Thoracic aorta (tissue), 2 donors: ENCODE results near the gene PNCK. TPM values are rescaled to one million over a fixed set of nuclear protein-coding genes. Genes with fewer than 3 reads are reported as not detected.

Source experiments
- ATAC-seq: fragments of 150-250 bp; one replicate; pipeline ENCODE4 v1.8.0; 2017; ENCODE audit warnings: low read depth; ENCODE audit not compliant: insufficient number of reproducible peaks, low FRiP score
- DNase-seq: peaks from one replicate; pipeline ENCODE4 v3.0.0-alpha.2; 2020; ENCODE audit warnings: low spot score
- H3K27ac ChIP-seq, 2 donors: fragments of 200-600 bp; sonication (generic); 1 replicate in 1 of 2; 2 replicates in 1 of 2; pipeline ENCODE4 v1.5.1; 2016; ENCODE audit warnings: mild to moderate bottlenecking in 2 of 2, moderate library complexity in 2 of 2
- H3K27me3 ChIP-seq: fragments of 200-600 bp; sonication (generic); replicated peaks from 2 replicates; pipeline ENCODE4 v1.6.0; 2016; ENCODE audit warnings: mild to moderate bottlenecking; ENCODE audit not compliant: insufficient read depth
- H3K36me3 ChIP-seq: fragments of 200-600 bp; sonication (generic); one replicate; pipeline ENCODE4 v1.5.1; 2016
- H3K4me1 ChIP-seq, 2 donors: fragments of 200-600 bp; sonication (generic); 1 replicate in 1 of 2; 2 replicates in 1 of 2; pipeline versions ENCODE4 v1.5.1 to v1.6.0; 2016; ENCODE audit warnings: low read depth in 2 of 2, mild to moderate bottlenecking in 1 of 2; ENCODE audit not compliant: control insufficient read depth in 1 of 2
- H3K4me3 ChIP-seq: fragments of 200-600 bp; sonication (generic); 2 replicates; pipeline ENCODE4 v1.5.1; 2016; ENCODE audit warnings: mild to moderate bottlenecking
- H3K9me3 ChIP-seq: fragments of 200-600 bp; sonication (generic); 2 replicates; pipeline ENCODE4 v1.5.1; 2016
- total RNA-seq, 2 donors: library from RNA; depleted of rRNA; stranded (reverse); fragments of >200 nt; gene quantifications; one replicate each; pipeline versions ENCODE4 v1.1.0 to v1.2.3, GENCODE V29; 2016
- TF ChIP-seq, protein P1 (sequence below): fragments of 200-600 bp; sonication (generic); IDR thresholded peaks from one replicate; pipeline ENCODE4 v1.5.1; 2019; ENCODE audit warnings: antibody characterized with exemption

The PNCK gene
- total RNA-seq, 2 donors from 2014 or later = 1.2 to 3.2 TPM

DNA sequence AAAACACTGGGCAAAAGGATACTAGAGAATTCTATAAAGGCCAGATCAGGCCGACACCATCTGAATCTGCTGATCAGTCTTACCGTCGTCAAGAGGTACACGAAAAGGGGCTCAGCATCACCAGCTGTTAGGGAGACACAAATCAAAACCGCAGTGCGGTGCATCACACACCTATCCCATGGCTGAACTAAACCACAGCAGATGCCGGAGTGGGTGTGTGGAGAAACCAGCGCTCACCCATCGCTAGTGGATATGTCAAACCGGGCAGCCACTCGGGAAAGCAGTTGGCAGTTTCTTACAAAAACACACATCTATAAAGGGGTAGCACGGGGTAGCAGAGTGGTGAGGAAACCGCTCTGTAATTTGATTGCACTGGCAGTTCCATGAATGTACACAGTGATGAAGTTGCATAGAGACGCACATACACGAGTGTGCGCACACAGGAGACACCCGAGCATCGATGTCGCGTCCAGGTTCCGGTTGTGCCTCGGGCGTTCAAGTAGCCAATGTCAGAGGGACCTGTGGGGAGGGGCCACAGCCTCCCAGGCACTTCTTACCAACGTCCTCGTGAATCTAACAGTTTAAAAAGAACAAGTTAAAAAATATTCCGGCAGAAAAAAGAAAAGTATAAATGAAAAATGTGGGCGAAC is 51.5 kb downstream of the PNCK start:
- H3K27ac ChIP-seq = no peak overlapping the region
- no peaks in the 10 kb centered on the region for H3K4me1 ChIP-seq
- ATAC-seq = no peak
- H3K9me3 ChIP-seq = no peaks in the 10 kb centered on the region
- no peaks in the 10 kb centered on the region for H3K36me3 ChIP-seq
- TF ChIP-seq, protein P1, sequence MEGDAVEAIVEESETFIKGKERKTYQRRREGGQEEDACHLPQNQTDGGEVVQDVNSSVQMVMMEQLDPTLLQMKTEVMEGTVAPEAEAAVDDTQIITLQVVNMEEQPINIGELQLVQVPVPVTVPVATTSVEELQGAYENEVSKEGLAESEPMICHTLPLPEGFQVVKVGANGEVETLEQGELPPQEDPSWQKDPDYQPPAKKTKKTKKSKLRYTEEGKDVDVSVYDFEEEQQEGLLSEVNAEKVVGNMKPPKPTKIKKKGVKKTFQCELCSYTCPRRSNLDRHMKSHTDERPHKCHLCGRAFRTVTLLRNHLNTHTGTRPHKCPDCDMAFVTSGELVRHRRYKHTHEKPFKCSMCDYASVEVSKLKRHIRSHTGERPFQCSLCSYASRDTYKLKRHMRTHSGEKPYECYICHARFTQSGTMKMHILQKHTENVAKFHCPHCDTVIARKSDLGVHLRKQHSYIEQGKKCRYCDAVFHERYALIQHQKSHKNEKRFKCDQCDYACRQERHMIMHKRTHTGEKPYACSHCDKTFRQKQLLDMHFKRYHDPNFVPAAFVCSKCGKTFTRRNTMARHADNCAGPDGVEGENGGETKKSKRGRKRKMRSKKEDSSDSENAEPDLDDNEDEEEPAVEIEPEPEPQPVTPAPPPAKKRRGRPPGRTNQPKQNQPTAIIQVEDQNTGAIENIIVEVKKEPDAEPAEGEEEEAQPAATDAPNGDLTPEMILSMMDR = no peak
- no peaks in the 10 kb centered on the region for H3K27me3 ChIP-seq
- no peak overlapping the region for H3K4me3 ChIP-seq
- no peak for DNase-seq

DNA sequence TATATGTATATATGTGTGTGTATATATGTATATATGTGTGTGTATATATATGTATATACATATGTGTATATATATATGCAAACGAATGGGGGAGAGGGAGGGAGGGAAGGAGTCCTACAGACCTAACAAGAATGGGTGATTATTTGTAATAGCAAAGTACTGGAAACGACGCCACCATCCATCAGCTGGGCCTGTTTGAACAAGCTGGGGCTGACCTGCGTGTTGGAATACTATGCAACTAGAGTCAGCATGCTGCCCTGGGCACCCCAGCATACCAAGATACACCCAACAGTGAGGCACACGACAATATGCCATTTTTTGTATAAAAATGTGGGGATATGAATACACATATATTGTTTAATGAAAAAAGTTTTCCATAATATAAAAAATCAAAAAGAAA is 53.0 kb downstream of the PNCK start:
- no peaks in the 10 kb centered on the region for H3K9me3 ChIP-seq
- TF ChIP-seq, protein P1 = no peak
- H3K27me3 ChIP-seq = no peaks in the 10 kb centered on the region
- H3K36me3 ChIP-seq = no peaks in the 10 kb centered on the region
- H3K4me3 ChIP-seq = no peak overlapping the region
- no peaks in the 10 kb centered on the region for H3K4me1 ChIP-seq
- no peak overlapping the region for H3K27ac ChIP-seq
- DNase-seq = no peak
- ATAC-seq = no peak

Other genes with a start within 250 kb of the PNCK start
- 10 to 100 TPM; 22.1 to 24.8 TPM for gene TREX2, start 227.8 kb downstream of the PNCK start, total RNA-seq
- gene HAUS7, start 203.2 kb downstream of the PNCK start, total RNA-seq = 100 to 1,000 TPM; 111 TPM
- gene BGN, start 178.8 kb downstream of the PNCK start, total RNA-seq = 1,000 to 10,000 TPM; 1,777 to 1,907 TPM
- under 1 TPM; 0.68 to 0.85 TPM for gene ATP2B3, start 156.2 kb downstream of the PNCK start, total RNA-seq
- 10 to 100 TPM; 27.2 to 36.3 TPM for gene CCNQ, start 74.7 kb downstream of the PNCK start, total RNA-seq
- not detected for gene DUSP9, start 26.6 kb downstream of the PNCK start, total RNA-seq
- gene SLC6A8, start 14.1 kb upstream of the PNCK start, total RNA-seq = 10 to 100 TPM; 16.8 to 16.9 TPM
- gene BCAP31, start 50.6 kb upstream of the PNCK start, total RNA-seq = 100 to 1,000 TPM in 1 of 2 donors, 10 to 100 TPM in 1; 82.7 to 104 TPM
- gene ABCD1, start 51.0 kb upstream of the PNCK start, total RNA-seq = 10 to 100 TPM; 24.3 to 40.6 TPM
- 10 to 100 TPM; 40.8 to 52.2 TPM for gene PLXNB3, start 90.4 kb upstream of the PNCK start, total RNA-seq
- gene SRPK3, start 107.2 kb upstream of the PNCK start, total RNA-seq = 1 to 10 TPM; 4.9 to 9.5 TPM
- gene IDH3G, start 120.6 kb upstream of the PNCK start, total RNA-seq = 10 to 100 TPM; 70.9 to 91.9 TPM
- 100 to 1,000 TPM; 103 to 299 TPM for gene SSR4, start 120.9 kb upstream of the PNCK start, total RNA-seq
- gene PDZD4, start 156.7 kb upstream of the PNCK start, total RNA-seq = 10 to 100 TPM in 1 of 2 donors, 1 to 10 TPM in 1; 4.4 to 11.6 TPM
- 10 to 100 TPM in 1 of 2 donors, 1 to 10 TPM in 1; 1.1 to 18.3 TPM for gene L1CAM, start 212.4 kb upstream of the PNCK start, total RNA-seq
- not detected for gene AVPR2, start 230.9 kb upstream of the PNCK start, total RNA-seq